GM23248 (cell line): ENCODE data around the gene ZDHHC3. TPM values are rescaled to one million over a fixed set of nuclear protein-coding genes. Genes with fewer than 3 reads are reported as not detected.

Source experiments
- DNase-seq: peaks from one replicate; pipeline ENCODE4 v3.0.0-alpha.2; 2015
- H2AFZ ChIP-seq: fragments of 200-600 bp; sonication (generic); 2 replicates; pipeline ENCODE4 v1.6.1; 2016; ENCODE audit warnings: antibody characterized with exemption
- H3F3A ChIP-seq: fragments of 200-600 bp; sonication (generic); 2 replicates; pipeline ENCODE4 v1.6.1; 2016; ENCODE audit warnings: mild to moderate bottlenecking, antibody characterized with exemption, mixed run types; ENCODE audit not compliant: insufficient read depth
- H3K27ac ChIP-seq: fragments of 200-600 bp; sonication (generic); 2 replicates; pipeline ENCODE4 v1.5.1; 2016; ENCODE audit warnings: mild to moderate bottlenecking
- H3K27me3 ChIP-seq: fragments of 200-600 bp; sonication (generic); replicated peaks from 2 replicates; pipeline ENCODE4 v1.6.1; 2016; ENCODE audit warnings: mild to moderate bottlenecking; ENCODE audit not compliant: insufficient read depth
- H3K36me3 ChIP-seq: fragments of 200-600 bp; sonication (generic); 2 replicates; pipeline ENCODE4 v1.6.1; 2016; ENCODE audit warnings: low read depth, mild to moderate bottlenecking
- H3K4me1 ChIP-seq: fragments of 200-600 bp; sonication (generic); 2 replicates; pipeline ENCODE4 v1.6.1; 2016; ENCODE audit warnings: mild to moderate bottlenecking; ENCODE audit not compliant: insufficient read depth
- H3K4me2 ChIP-seq: fragments of 200-600 bp; sonication (generic); one replicate; pipeline ENCODE4 v1.6.1; 2016; ENCODE audit warnings: mild to moderate bottlenecking; ENCODE audit not compliant: unreplicated experiment
- H3K4me3 ChIP-seq: fragments of 200-600 bp; sonication (generic); 2 replicates; pipeline ENCODE4 v1.5.1; 2016; ENCODE audit warnings: mild to moderate bottlenecking
- H3K79me2 ChIP-seq: fragments of 200-600 bp; sonication (generic); 2 replicates; pipeline ENCODE4 v1.6.1; 2016; ENCODE audit warnings: mild to moderate bottlenecking; ENCODE audit not compliant: insufficient read depth
- H3K9ac ChIP-seq: fragments of 200-600 bp; sonication (generic); 2 replicates; pipeline ENCODE4 v1.6.1; 2016; ENCODE audit warnings: mild to moderate bottlenecking
- H3K9me2 ChIP-seq: fragments of 200-600 bp; sonication (generic); 2 replicates; pipeline ENCODE4 v1.6.1; 2016; ENCODE audit warnings: mixed run types, mild to moderate bottlenecking, moderate library complexity; ENCODE audit not compliant: insufficient read depth
- H3K9me3 ChIP-seq: fragments of 200-600 bp; sonication (generic); one replicate; pipeline ENCODE4 v1.6.1; 2017; ENCODE audit warnings: low read depth
- H4K20me1 ChIP-seq: fragments of 200-600 bp; sonication (generic); 2 replicates; pipeline ENCODE4 v1.6.0; 2016; ENCODE audit not compliant: insufficient read depth
- EZH2 ChIP-seq: fragments of 200-600 bp; sonication (generic); IDR thresholded peaks from 2 replicates; pipeline ENCODE4 v1.6.1; 2018; ENCODE audit warnings: antibody characterized with exemption, mild to moderate bottlenecking; ENCODE audit not compliant: insufficient read depth, poor library complexity, severe bottlenecking
- EZH2phosphoT487 ChIP-seq: fragments of 200-600 bp; sonication (generic); IDR thresholded peaks from 2 replicates; pipeline ENCODE4 v1.6.1; 2018; ENCODE audit warnings: antibody characterized with exemption, moderate library complexity, mild to moderate bottlenecking, low read depth; ENCODE audit not compliant: insufficient read depth
- WGBS, 2 experiments: methylation state at CpG; one replicate each; pipeline ENCODE4 v1.1.6; 2015 to 2017; ENCODE audit warnings: low lambda C conversion rate in 2 of 2, low coverage in 1 of 2; ENCODE audit errors: missing lambda C conversion rate in 2 of 2; 5-methylcytosine and 5-hydroxymethylcytosine counted together
- in situ Hi-C: fragments of 300-500 bp; cut with MboI; formaldehyde crosslinking; loops from 2 replicates; pipeline ENCODE4 v1.15.0; 2020
- polyA plus RNA-seq: library from polyadenylated mRNA; unstranded; fragments of >200 nt; fragmentation: Nextera tagmentation; extraction: Ambion mirVana; gene quantifications from 2 replicates; pipeline ENCODE4 v1.2.1, GENCODE V29; 2016
- total RNA-seq: library from RNA; depleted of rRNA; stranded (reverse); fragments of >200 nt; shearing (Covaris generic); gene quantifications from 2 replicates; pipeline ENCODE4 v1.2.3, GENCODE V29; 2014

The ZDHHC3 gene
- total and polyA plus RNA-seq, 2 experiments from 2014 or later: 48.7 to 76.2 TPM

GRCh38 chr3:45021524-45022297 lies 45.7 kb upstream of the ZDHHC3 start:
- WGBS, 2 experiments: 16 to 22% methylated on average over 12 of the region's 12 CpGs
- Histone ChIP-seq H4K20me1 (no peaks in the 10 kb centered on the region), H3K79me2 (no peaks in the 10 kb centered on the region), H2AFZ (no peak overlapping the region), H3F3A (no peaks in the 10 kb centered on the region), H3K27ac (no peak overlapping the region), H3K4me1 (peaks cover 17% of the 10 kb centered on the region), H3K9me2 (no peaks in the 10 kb centered on the region), H3K27me3 (no peaks in the 10 kb centered on the region), H3K36me3 (no peaks in the 10 kb centered on the region), H3K4me2 (no peak overlapping the region), H3K4me3 (no peak overlapping the region), H3K9ac (no peak overlapping the region), H3K9me3 (no peaks in the 10 kb centered on the region)
- in situ Hi-C loops: no loop called here
- TF ChIP-seq EZH2phosphoT487: no peak
- TF ChIP-seq EZH2: no peak
- no peak for DNase-seq

GRCh38 chr3:45020534-45020933 lies 44.6 kb upstream of the ZDHHC3 start:
- Histone ChIP-seq H4K20me1 (no peaks in the 10 kb centered on the region), H3K9ac (no peak overlapping the region), H3F3A (no peaks in the 10 kb centered on the region), H3K9me3 (no peaks in the 10 kb centered on the region), H3K4me2 (no peak overlapping the region), H3K79me2 (no peaks in the 10 kb centered on the region), H3K36me3 (no peaks in the 10 kb centered on the region), H3K4me1 (peaks cover 5% of the 10 kb centered on the region), H3K27ac (no peak overlapping the region), H3K27me3 (no peaks in the 10 kb centered on the region), H2AFZ (no peak overlapping the region), H3K9me2 (no peaks in the 10 kb centered on the region), H3K4me3 (no peak overlapping the region)
- WGBS, 2 experiments: 58 to 60% methylated on average over 8 of the region's 8 CpGs
- no peak for DNase-seq
- TF ChIP-seq EZH2phosphoT487: no peak
- no peak for TF ChIP-seq EZH2
- in situ Hi-C loops: no loop called here

GRCh38 chr3:45017821-45018220 lies 41.8 kb upstream of the ZDHHC3 start:
- 31 to 40% methylated on average over 5 of the region's 5 CpGs for WGBS, 2 experiments
- Histone ChIP-seq H3K9ac (no peak overlapping the region), H3K9me3 (no peaks in the 10 kb centered on the region), H4K20me1 (no peaks in the 10 kb centered on the region), H3K9me2 (no peaks in the 10 kb centered on the region), H2AFZ (no peak overlapping the region), H3K79me2 (no peaks in the 10 kb centered on the region), H3K36me3 (no peaks in the 10 kb centered on the region), H3K4me2 (no peak overlapping the region), H3K27me3 (no peaks in the 10 kb centered on the region), H3K4me3 (no peak overlapping the region), H3K4me1 (peaks cover 14% of the 10 kb centered on the region), H3K27ac (no peak overlapping the region), H3F3A (peaks cover 2% of the 10 kb centered on the region)
- TF ChIP-seq EZH2phosphoT487: no peak
- TF ChIP-seq EZH2: no peak
- DNase-seq: no peak
- in situ Hi-C loops: no loop called here

GRCh38 chr3:45016916-45017315 lies 40.9 kb upstream of the ZDHHC3 start:
- H3K4me3 ChIP-seq: no peak overlapping the region
- H3K9me3 ChIP-seq: no peaks in the 10 kb centered on the region
- H3K27me3 ChIP-seq: no peaks in the 10 kb centered on the region
- WGBS, 2 experiments: 76 to 93% methylated on average over 2 of the region's 2 CpGs
- H3K79me2 ChIP-seq: no peaks in the 10 kb centered on the region
- no peaks in the 10 kb centered on the region for H3K9me2 ChIP-seq
- H3F3A ChIP-seq: peaks cover 9% of the 10 kb centered on the region
- H3K4me2 ChIP-seq: no peak overlapping the region
- no peaks in the 10 kb centered on the region for H4K20me1 ChIP-seq
- H3K4me1 ChIP-seq: peaks cover 21% of the 10 kb centered on the region
- H3K36me3 ChIP-seq: no peaks in the 10 kb centered on the region
- no peak overlapping the region for H3K9ac ChIP-seq
- in situ Hi-C loops: no loop called here
- no peak for TF ChIP-seq EZH2phosphoT487
- H3K27ac ChIP-seq: no peak overlapping the region
- no peak for DNase-seq
- H2AFZ ChIP-seq: no peak overlapping the region

- peaks cover 62% of the 10 kb centered on the region for H3K4me1 ChIP-seq
- H3K27ac ChIP-seq: peak overlapping the region; percentile 93
- H3K9me3 ChIP-seq: no peaks in the 10 kb centered on the region
- H3K9ac ChIP-seq: peak overlapping the region; percentile 39
- H3K36me3 ChIP-seq: no peaks in the 10 kb centered on the region
- H3F3A ChIP-seq: peaks cover 44% of the 10 kb centered on the region
- no peaks in the 10 kb centered on the region for H3K79me2 ChIP-seq
- H3K4me3 ChIP-seq: 0 out of 2 replicates have a peak overlapping the region, but pooled peaks have one; percentile 56
- no peak for DNase-seq
- in situ Hi-C loops: no loop called here
- peak overlapping the region; percentile 79 for H3K4me2 ChIP-seq
- no peak overlapping the region for H2AFZ ChIP-seq
- no peaks in the 10 kb centered on the region for H3K27me3 ChIP-seq
- no peaks in the 10 kb centered on the region for H4K20me1 ChIP-seq
- WGBS, 2 experiments: 37 to 41% methylated on average over 4 of the region's 4 CpGs
- H3K9me2 ChIP-seq: no peaks in the 10 kb centered on the region
- TF ChIP-seq EZH2: no peak
- no peak for TF ChIP-seq EZH2phosphoT487
Observed at GRCh38 chr3:45012577-45012976, 36.6 kb upstream of the ZDHHC3 start.
